Measurements from ENCODE around the gene ADSS1.

DNA sequence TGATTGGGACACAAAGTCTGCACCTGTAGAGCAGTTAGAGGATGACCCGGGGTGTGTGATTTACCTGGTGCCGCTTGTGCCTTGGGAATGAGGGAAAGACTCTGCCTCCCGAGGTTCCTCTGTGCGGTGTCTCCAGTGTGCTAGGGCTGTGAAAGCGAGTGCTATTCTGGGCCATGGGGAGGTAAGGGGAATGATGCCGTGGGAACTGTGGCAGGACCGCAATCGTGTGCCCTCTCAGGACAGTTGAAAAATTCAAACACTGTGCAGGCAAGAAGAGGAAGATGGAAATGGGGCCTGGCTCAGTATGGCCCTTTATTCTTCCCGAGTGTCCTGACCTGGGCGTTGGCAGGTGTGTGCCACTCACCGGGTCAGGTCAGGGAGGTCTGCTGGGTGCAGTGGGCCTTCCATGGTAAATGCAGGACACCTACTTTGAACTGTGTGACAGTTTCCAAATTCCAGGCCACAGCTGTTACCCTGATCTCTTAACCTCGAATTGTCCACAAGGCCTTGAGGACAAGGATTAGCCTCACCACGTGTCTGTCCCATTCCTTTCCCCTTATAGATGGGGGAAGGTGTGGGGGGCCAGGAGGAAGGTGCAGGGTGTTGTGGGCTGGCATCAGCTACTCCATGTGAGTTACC is 30.3 kb downstream of the ADSS1 start:
- TF ChIP-seq POLR2A (IDR thresholded peaks at IDR 0.05), result no peak
- TF ChIP-seq, protein P1, sequence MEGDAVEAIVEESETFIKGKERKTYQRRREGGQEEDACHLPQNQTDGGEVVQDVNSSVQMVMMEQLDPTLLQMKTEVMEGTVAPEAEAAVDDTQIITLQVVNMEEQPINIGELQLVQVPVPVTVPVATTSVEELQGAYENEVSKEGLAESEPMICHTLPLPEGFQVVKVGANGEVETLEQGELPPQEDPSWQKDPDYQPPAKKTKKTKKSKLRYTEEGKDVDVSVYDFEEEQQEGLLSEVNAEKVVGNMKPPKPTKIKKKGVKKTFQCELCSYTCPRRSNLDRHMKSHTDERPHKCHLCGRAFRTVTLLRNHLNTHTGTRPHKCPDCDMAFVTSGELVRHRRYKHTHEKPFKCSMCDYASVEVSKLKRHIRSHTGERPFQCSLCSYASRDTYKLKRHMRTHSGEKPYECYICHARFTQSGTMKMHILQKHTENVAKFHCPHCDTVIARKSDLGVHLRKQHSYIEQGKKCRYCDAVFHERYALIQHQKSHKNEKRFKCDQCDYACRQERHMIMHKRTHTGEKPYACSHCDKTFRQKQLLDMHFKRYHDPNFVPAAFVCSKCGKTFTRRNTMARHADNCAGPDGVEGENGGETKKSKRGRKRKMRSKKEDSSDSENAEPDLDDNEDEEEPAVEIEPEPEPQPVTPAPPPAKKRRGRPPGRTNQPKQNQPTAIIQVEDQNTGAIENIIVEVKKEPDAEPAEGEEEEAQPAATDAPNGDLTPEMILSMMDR (IDR thresholded peaks at IDR 0.05), result no peak

Measured in vagina (tissue), 2 donors.